K562 (cell line): ENCODE results near the gene ZNF668. TPM values are rescaled to one million over a fixed set of nuclear protein-coding genes. Genes with fewer than 3 reads are reported as not detected.

ENCODE experiments used
- BRD9 ChIP-seq: fragments of 450-650 bp; IDR thresholded peaks from 2 replicates; pipeline ENCODE4 v1.6.1; 2018; ENCODE audit warnings: low read depth; ENCODE audit not compliant: partially characterized antibody
- ERF ChIP-seq: fragments of 450-650 bp; formaldehyde crosslinking; IDR thresholded peaks from 2 replicates; pipeline ENCODE4 v1.4.0; 2020; ENCODE audit warnings: mild to moderate bottlenecking, mixed read lengths
- FOXM1 ChIP-seq, 2 experiments: fragments of 450-650 bp in 1 of 2; sonication (generic) in 1 of 2; formaldehyde crosslinking in 1 of 2; IDR thresholded peaks; 2 replicates each; pipeline versions ENCODE4 v1.6.1 to v1.9.0; 2017 to 2022; ENCODE audit warnings: low read depth in 2 of 2, mild to moderate bottlenecking in 2 of 2, missing genetic modification reagents in 1 of 2, moderate library complexity in 1 of 2
- HOXB6 ChIP-seq: fragments of 250-450 bp; sonication (Bioruptor Pico); IDR thresholded peaks from 2 replicates; pipeline ENCODE4 v1.5.1; 2022; ENCODE audit warnings: mild to moderate bottlenecking, borderline replicate concordance
- REST ChIP-seq, 2 experiments: fragments of 450-650 bp; formaldehyde crosslinking in 1 of 2; IDR thresholded peaks; 2 replicates each; pipeline versions ENCODE4 v1.4.0 to v1.6.1; 2014 to 2020; ENCODE audit warnings: mild to moderate bottlenecking in 2 of 2, borderline replicate concordance in 1 of 2, low read depth in 1 of 2
- TCF7 ChIP-seq: sonication (generic); IDR thresholded peaks from 2 replicates; pipeline ENCODE4 v1.6.1; 2016; ENCODE audit warnings: antibody characterized with exemption, borderline replicate concordance
- polyA plus RNA-seq, 8 experiments: library from polyadenylated mRNA; depleted of rRNA in 4 of 8; stranded (reverse) in 5 of 8; unstranded in 3 of 8; fragments of >200 nt; fragmentation: Nextera tagmentation in 2 of 8; fragmentation: Illumina TruSeq in 1 of 8; extraction: Ambion mirVana in 2 of 8; extraction: Trizol in 1 of 8; gene quantifications; 2 replicates each; pipeline versions ENCODE4 v1.2.1 to v1.2.3, GENCODE V29; 2011 to 2014; ENCODE audit warnings: inconsistent platforms in 1 of 8, missing spikeins in 1 of 8
- total RNA-seq, 7 experiments: library from RNA; depleted of rRNA in 6 of 7; stranded (reverse); fragments of >200 nt in 6 of 7; fragmentation: Illumina TruSeq in 2 of 7; extraction: Trizol in 2 of 7; gene quantifications; 2 replicates each; pipeline versions ENCODE4 v1.2.1 to v1.2.3, GENCODE V29; 2011 to 2021; ENCODE audit warnings: low replicate concordance in 1 of 7

Gene ZNF668
- total and polyA plus RNA-seq, 9 of the 15 experiments (the other 6 are each of a cell fraction or from before 2014, with no cell fraction given): 0.04 to 15.3 (median 3.8) TPM; not detected in 1

- TF ChIP-seq TCF7 (0 out of 2 replicates have a peak, but pooled peaks have one; percentile 20), REST (IDR thresholded peaks at IDR 0.05; ENCODE audit: borderline replicate concordance) (0 out of 2 replicates have a peak, but pooled peaks have one; percentile 4), REST (CRISPR knock-in tag; IDR thresholded peaks at IDR 0.05; ENCODE audit: low read depth) (peak; percentile 86), ERF (CRISPR knock-in tag) (peak; percentile 62; the same call in 1 of the 2 replicates), HOXB6 (CRISPR knock-in tag) (no peak), FOXM1 (IDR thresholded peaks at IDR 0.05; ENCODE audit: low read depth) (peak; percentile 98), FOXM1 (CRISPR knock-in tag; IDR thresholded peaks at IDR 0.05; ENCODE audit: low read depth) (0 out of 2 replicates have a peak, but pooled peaks have one; percentile 81), BRD9 (no peak)
These were observed 684 bp downstream of the ZNF668 start (continued) for GRCh38 chr16:31073142-31073969.
